Measurements from ENCODE around the gene RPS3. TPM values are rescaled to one million over a fixed set of nuclear protein-coding genes. Genes with fewer than 3 reads are reported as not detected.

The RPS3 gene
- total RNA-seq, 1 experiment from 2014 or later = 3,765 TPM

GRCh38 chr11:75428989-75429640 lies 29.8 kb downstream of the RPS3 start:
- TF ChIP-seq CTCF (conservative IDR thresholded peaks at IDR 0.05) = no peak
- DNase-seq = no peak
- H3K27ac Mint-ChIP-seq = no peak overlapping the region
- H3K27ac ChIP-seq (ENCODE audit: insufficient read length, low read depth, low read length) = no peak overlapping the region
- peaks cover 6% of the 10 kb centered on the region for H3K23me2 ChIP-seq (ENCODE audit: insufficient read length, low read depth, low read length, poor library complexity, severe bottlenecking)
- H2BK15ac ChIP-seq (ENCODE audit: low read depth, low read length) = no peak overlapping the region
- H3K27me3 ChIP-seq (ENCODE audit: insufficient read depth, low read length) = peaks cover 41% of the 10 kb centered on the region
- no peaks in the 10 kb centered on the region for H4K20me1 ChIP-seq (ENCODE audit: control insufficient read depth, insufficient read depth, insufficient read length)
- H2AFZ ChIP-seq (ENCODE audit: low read length) = no peak overlapping the region
- no peak overlapping the region for H3K56ac ChIP-seq (ENCODE audit: insufficient read length, low read depth, low read length)
- H3T11ph ChIP-seq (ENCODE audit: low read length) = no peak overlapping the region
- peak overlapping the region in 1 of 2 experiments; percentile 70; a peak in 3 of 5 replicates for H3K4me3 Mint-ChIP-seq
- no peak overlapping the region for H3K23ac ChIP-seq (ENCODE audit: insufficient read length, low read depth, low read length)
- no peak overlapping the region for H2BK120ac ChIP-seq (ENCODE audit: low read depth, low read length, poor library complexity, severe bottlenecking)
- no peak overlapping the region for H3K9ac ChIP-seq (ENCODE audit: extremely low read depth, insufficient read length, low read length)
- H3K36me3 Mint-ChIP-seq (ENCODE audit: insufficient read depth in 1 of 3, low read depth in 3 of 3) = peaks cover 3 to 11% (median 8%) of the 10 kb centered on the region in 3 experiments; a peak in 6 of 7 replicates
- no peak overlapping the region for H3K14ac ChIP-seq (ENCODE audit: insufficient read depth, low read length)
- no CpG with 5 or more reads among the region's 16 CpGs for WGBS (ENCODE audit: extremely low coverage, insufficient read length, low lambda C conversion rate)
- peaks cover 62% of the 10 kb centered on the region for H3K27me3 Mint-ChIP-seq (ENCODE audit: low read depth)
- no peak overlapping the region for H3K4ac ChIP-seq (ENCODE audit: low read depth, low read length)
- no peak overlapping the region for H4K8ac ChIP-seq (replicated peaks; ENCODE audit: insufficient read length, low read depth, low read length)
- peaks cover 32 to 36% of the 10 kb centered on the region in 2 experiments for H3K4me1 Mint-ChIP-seq
- no peak overlapping the region for H3K4me2 ChIP-seq (ENCODE audit: insufficient read depth, insufficient read length, low read length)
- no peaks in the 10 kb centered on the region for H3K79me1 ChIP-seq (ENCODE audit: insufficient read depth, low read depth, low read length, poor library complexity, severe bottlenecking)
- H2BK12ac ChIP-seq (ENCODE audit: insufficient read length, low read depth, low read length) = no peak overlapping the region
- peaks cover 16 to 24% of the 10 kb centered on the region in 2 experiments for H3K9me3 Mint-ChIP-seq
- no peaks in the 10 kb centered on the region for H3K79me2 ChIP-seq (ENCODE audit: insufficient read depth, low read length)
- no peak overlapping the region for H2BK5ac ChIP-seq (ENCODE audit: insufficient read length, low read length)
- no peak overlapping the region for H2AK5ac ChIP-seq (ENCODE audit: insufficient read length, low read length)
- H2BK20ac ChIP-seq (ENCODE audit: low read depth, low read length, poor library complexity, severe bottlenecking) = no peak overlapping the region
- H3K4me1 ChIP-seq (ENCODE audit: insufficient read depth, low read length) = peaks cover 3% of the 10 kb centered on the region; the same call in 1 of the 2 replicates
- H4K91ac ChIP-seq (ENCODE audit: insufficient read length, low read depth, low read length) = no peak overlapping the region
- H3K9me3 ChIP-seq (ENCODE audit: control insufficient read depth, low read depth, low read length) = peaks cover 10% of the 10 kb centered on the region
- no peak overlapping the region for H4K5ac ChIP-seq (ENCODE audit: insufficient read length, low read depth, low read length)
- H3K18ac ChIP-seq (ENCODE audit: insufficient read length, low read depth, low read length) = no peak overlapping the region
